Panc1 (cell line): ENCODE results near the gene DCAKD. TPM values are rescaled to one million over a fixed set of nuclear protein-coding genes. Genes with fewer than 3 reads are reported as not detected.

Source experiments
- ATAC-seq: fragments of 200-7000 bp; cut with Tn5 transposase; 2 replicates; pipeline ENCODE4 v1.9.1; 2020; ENCODE audit warnings: mild to moderate bottlenecking, moderate library complexity
- BruUV-seq: library from RNA; stranded (reverse); fragments of 400-500 nt; replicated peaks from 2 replicates; lab custom pipeline; 2021; lab: Mats Ljungman, UMichigan
- CTCF ChIA-PET: fragments of 300-600 bp; sonication (Branson Sonifier 250); formaldehyde crosslinking; loops from one replicate; lab custom pipeline; 2022; ENCODE audit warnings: antibody characterized with exemption; lab: Charles Lee
- POLR2A ChIA-PET: fragments of 300-600 bp; sonication (Branson Sonifier 250); formaldehyde crosslinking; loops from one replicate; lab custom pipeline; 2022; ENCODE audit warnings: antibody characterized with exemption; lab: Charles Lee
- DNase-seq: peaks from one replicate; pipeline ENCODE4 v3.0.0-alpha.2; 2010; ENCODE audit warnings: low read depth, low spot score
- H3K27ac ChIP-seq: 2 replicates; pipeline ENCODE4 v1.5.1; 2011; ENCODE audit warnings: mild to moderate bottlenecking, low read length, inconsistent platforms
- H3K27me3 ChIP-seq: fragments of 200-500 bp; sonication (Bioruptor generic); 2 replicates; pipeline ENCODE4 v1.6.0; 2014; ENCODE audit warnings: low read length, inconsistent platforms; ENCODE audit not compliant: control insufficient read depth, insufficient read depth
- H3K36me3 ChIP-seq: fragments of 200-500 bp; sonication (Bioruptor generic); 2 replicates; pipeline ENCODE4 v1.5.1; 2014; ENCODE audit warnings: inconsistent platforms, mild to moderate bottlenecking, low read length, moderate library complexity; ENCODE audit not compliant: control insufficient read depth, insufficient read depth
- H3K4me1 ChIP-seq: 2 replicates; pipeline ENCODE4 v1.5.1; 2011; ENCODE audit warnings: inconsistent platforms, mild to moderate bottlenecking, low read length, moderate library complexity; ENCODE audit not compliant: control insufficient read depth, insufficient read depth
- H3K4me3 ChIP-seq, 2 experiments: 2 replicates each; pipeline ENCODE4 v1.5.1; 2011 to 2012; ENCODE audit warnings: low read depth in 2 of 2, low read length in 2 of 2, mild to moderate bottlenecking in 2 of 2, inconsistent platforms in 1 of 2, moderate library complexity in 1 of 2
- H3K9me3 ChIP-seq: fragments of 200-500 bp; sonication (Bioruptor generic); 2 replicates; pipeline ENCODE4 v1.5.1; 2014; ENCODE audit warnings: low read depth, mild to moderate bottlenecking, inconsistent platforms, low read length, moderate library complexity; ENCODE audit not compliant: control insufficient read depth, insufficient read depth
- POLR2AphosphoS5 ChIP-seq: IDR thresholded peaks from 2 replicates; pipeline ENCODE4 v1.6.1; 2012; ENCODE audit warnings: mild to moderate bottlenecking, low read depth, low read length, moderate library complexity
- SIN3A ChIP-seq: IDR thresholded peaks from 2 replicates; pipeline ENCODE4 v1.6.1; 2012; ENCODE audit warnings: low read depth, mild to moderate bottlenecking, low read length, moderate library complexity, borderline replicate concordance; ENCODE audit not compliant: insufficient read depth
- TCF7L2 ChIP-seq: IDR thresholded peaks from 2 replicates; pipeline ENCODE4 v1.6.1; 2011; ENCODE audit warnings: mild to moderate bottlenecking, low read depth, low read length, inconsistent platforms
- in situ Hi-C: cut with HindIII; loops from 2 replicates; pipeline ENCODE4 v1.10.0; 2016; ENCODE audit warnings: low sequenced_read_pairs, low pct_unique_long_range_greater_than_20kb
- intact Hi-C: fragments of 100-400 bp; cut with micrococcal nuclease; formaldehyde crosslinking; loops from one replicate; pipeline ENCODE4 v1.10.0; 2022; ENCODE audit not compliant: unreplicated experiment
- total RNA-seq: library from RNA; stranded (reverse); gene quantifications from one replicate; pipeline ENCODE4 v1.2.1, GENCODE V29; 2021; ENCODE audit not compliant: unreplicated experiment
- TF ChIP-seq, protein P1 (sequence below), 2 experiments: IDR thresholded peaks; 2 replicates each; pipeline ENCODE4 v1.6.1; 2011 to 2012; ENCODE audit warnings: low read depth in 2 of 2, control low read depth in 1 of 2, low read length in 1 of 2, mild to moderate bottlenecking in 1 of 2, moderate library complexity in 1 of 2; ENCODE audit not compliant: insufficient read depth in 1 of 2
- TF ChIP-seq, protein P2 (sequence below): fragments of 450-650 bp; IDR thresholded peaks from 2 replicates; pipeline ENCODE4 v1.5.1; 2017; ENCODE audit warnings: mild to moderate bottlenecking

The DCAKD gene
- total RNA-seq, 1 experiment from 2014 or later: 24.3 TPM

DNA sequence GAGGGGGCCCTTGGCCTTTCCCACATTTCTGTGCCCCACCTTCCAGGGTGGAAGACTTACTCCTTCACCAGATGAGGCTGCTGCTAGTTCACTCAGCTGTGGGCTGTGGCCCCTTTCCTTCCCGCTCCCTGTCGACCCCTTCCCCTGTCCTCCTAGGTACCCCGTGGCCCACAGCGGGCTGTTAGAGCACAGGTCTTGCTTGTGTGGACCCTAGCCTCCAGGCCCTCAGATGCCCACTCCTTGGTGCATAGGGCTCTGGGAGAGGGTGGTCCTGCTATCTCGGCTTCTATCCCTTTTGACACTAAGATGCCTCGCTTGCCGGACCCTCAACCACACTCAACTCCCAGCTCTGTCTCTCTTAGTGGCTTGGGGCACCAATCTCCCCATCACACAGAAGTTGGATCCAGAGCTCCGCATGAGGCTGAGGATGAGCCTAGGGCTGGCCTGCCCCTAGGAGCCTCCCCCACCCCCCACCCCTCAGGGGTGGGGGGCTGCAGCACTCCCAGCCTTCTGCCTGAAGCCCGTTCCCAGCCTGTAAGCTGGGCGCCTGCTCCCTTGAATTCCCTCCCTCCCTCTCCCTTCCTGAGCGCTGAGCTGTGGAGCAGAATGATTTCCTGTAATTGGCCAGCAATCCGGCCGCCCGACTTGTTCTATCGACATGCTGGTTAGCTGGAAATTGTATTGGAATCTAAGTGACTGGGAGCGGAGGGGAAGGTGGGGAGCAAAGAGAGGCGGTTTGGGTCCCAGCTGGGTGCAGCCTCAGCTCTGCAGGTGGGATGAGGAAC lies 30.9 kb downstream of the DCAKD start:
- peaks cover 19% of the 10 kb centered on the region for H3K4me1 ChIP-seq
- no peak for DNase-seq
- intact Hi-C loops (no loop called here), in situ Hi-C loops (no loop called here)
- no peaks in the 10 kb centered on the region for H3K27me3 ChIP-seq
- ATAC-seq: no peak
- ChIA-PET CTCF (interaction anchor here (0.6 to 3.5 kb wide), 4 partner anchors 100 to 131 kb away, joined by 3 to 15 read pairs (median 4); no protein-coding TSS in a partner anchor), POLR2A (interaction anchor here (0.6 kb wide), 1 partner anchor 27 kb away, joined by 5 read pairs; no protein-coding TSS in a partner anchor)
- no peak overlapping the region for H3K27ac ChIP-seq
- no peaks in the 10 kb centered on the region for H3K36me3 ChIP-seq
- no peak for TF ChIP-seq POLR2AphosphoS5
- TF ChIP-seq, protein P1, sequence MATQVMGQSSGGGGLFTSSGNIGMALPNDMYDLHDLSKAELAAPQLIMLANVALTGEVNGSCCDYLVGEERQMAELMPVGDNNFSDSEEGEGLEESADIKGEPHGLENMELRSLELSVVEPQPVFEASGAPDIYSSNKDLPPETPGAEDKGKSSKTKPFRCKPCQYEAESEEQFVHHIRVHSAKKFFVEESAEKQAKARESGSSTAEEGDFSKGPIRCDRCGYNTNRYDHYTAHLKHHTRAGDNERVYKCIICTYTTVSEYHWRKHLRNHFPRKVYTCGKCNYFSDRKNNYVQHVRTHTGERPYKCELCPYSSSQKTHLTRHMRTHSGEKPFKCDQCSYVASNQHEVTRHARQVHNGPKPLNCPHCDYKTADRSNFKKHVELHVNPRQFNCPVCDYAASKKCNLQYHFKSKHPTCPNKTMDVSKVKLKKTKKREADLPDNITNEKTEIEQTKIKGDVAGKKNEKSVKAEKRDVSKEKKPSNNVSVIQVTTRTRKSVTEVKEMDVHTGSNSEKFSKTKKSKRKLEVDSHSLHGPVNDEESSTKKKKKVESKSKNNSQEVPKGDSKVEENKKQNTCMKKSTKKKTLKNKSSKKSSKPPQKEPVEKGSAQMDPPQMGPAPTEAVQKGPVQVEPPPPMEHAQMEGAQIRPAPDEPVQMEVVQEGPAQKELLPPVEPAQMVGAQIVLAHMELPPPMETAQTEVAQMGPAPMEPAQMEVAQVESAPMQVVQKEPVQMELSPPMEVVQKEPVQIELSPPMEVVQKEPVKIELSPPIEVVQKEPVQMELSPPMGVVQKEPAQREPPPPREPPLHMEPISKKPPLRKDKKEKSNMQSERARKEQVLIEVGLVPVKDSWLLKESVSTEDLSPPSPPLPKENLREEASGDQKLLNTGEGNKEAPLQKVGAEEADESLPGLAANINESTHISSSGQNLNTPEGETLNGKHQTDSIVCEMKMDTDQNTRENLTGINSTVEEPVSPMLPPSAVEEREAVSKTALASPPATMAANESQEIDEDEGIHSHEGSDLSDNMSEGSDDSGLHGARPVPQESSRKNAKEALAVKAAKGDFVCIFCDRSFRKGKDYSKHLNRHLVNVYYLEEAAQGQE (IDR thresholded peaks at IDR 0.05; ENCODE audit: insufficient read depth in 1 of 2, low read depth in 2 of 2, low read length in 1 of 2): no peak
- TF ChIP-seq TCF7L2: no peak
- TF ChIP-seq SIN3A: no peak
- TF ChIP-seq, protein P2, sequence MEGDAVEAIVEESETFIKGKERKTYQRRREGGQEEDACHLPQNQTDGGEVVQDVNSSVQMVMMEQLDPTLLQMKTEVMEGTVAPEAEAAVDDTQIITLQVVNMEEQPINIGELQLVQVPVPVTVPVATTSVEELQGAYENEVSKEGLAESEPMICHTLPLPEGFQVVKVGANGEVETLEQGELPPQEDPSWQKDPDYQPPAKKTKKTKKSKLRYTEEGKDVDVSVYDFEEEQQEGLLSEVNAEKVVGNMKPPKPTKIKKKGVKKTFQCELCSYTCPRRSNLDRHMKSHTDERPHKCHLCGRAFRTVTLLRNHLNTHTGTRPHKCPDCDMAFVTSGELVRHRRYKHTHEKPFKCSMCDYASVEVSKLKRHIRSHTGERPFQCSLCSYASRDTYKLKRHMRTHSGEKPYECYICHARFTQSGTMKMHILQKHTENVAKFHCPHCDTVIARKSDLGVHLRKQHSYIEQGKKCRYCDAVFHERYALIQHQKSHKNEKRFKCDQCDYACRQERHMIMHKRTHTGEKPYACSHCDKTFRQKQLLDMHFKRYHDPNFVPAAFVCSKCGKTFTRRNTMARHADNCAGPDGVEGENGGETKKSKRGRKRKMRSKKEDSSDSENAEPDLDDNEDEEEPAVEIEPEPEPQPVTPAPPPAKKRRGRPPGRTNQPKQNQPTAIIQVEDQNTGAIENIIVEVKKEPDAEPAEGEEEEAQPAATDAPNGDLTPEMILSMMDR: no peak
- BruUV-seq: no TSS peak
- no peak overlapping the region for H3K4me3 ChIP-seq
- H3K9me3 ChIP-seq: no peaks in the 10 kb centered on the region

DNA sequence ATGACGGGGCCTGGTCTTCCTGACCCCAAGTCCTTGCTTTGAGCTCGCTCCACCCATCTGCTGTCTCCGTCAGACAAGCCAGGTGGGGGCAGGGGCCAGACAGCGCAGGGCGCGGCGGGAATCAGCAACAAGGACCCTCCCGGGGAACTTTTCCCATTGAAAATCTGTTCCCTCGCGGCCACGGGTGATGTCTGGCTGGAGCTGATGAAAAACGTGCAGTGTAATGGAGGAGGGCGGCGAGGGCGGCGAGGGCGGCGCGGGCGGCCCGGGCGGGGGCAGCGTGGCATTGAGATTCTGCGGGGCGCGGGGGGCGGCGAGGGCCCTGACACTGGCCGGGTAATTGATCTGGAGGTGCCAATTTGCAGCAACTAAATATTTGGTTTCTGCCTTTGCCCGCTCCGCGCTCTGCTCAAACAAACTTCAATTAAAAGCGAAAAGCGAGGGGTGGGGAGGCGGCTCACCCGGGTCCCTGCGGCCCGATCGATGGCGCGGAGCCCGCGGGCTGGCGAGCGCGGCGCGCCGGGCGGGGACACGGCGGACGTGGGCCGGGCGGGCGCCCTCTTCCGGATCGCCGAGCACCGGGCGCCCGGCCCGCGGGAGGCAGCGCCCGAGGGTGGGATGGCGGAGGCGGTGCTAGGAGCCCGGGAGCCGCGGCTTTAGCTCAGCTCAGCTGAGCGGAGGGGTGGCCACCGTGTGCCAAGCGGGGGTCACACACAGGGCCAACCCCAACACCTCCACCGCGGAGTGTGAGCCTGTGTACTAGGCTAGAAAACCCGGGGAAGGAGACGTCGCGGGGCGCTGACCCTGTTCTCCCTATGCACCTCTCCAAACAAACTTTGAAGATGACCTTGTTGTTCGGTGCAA lies 32.4 kb downstream of the DCAKD start:
- peak; percentile 73 for ATAC-seq

More for the DNA sequence above, 32.4 kb downstream of the DCAKD start:
- in situ Hi-C loops: no loop called here
- H3K9me3 ChIP-seq: no peaks in the 10 kb centered on the region
- intact Hi-C loops: no loop called here
- H3K4me3 ChIP-seq: peak overlapping the region; percentile 38 to 46
- peak overlapping the region; percentile 57 for H3K27ac ChIP-seq
- ChIA-PET CTCF (interaction anchor here (0.7 to 3.5 kb wide), 2 partner anchors 13 to 98 kb away, joined by 6 to 15 read pairs; no protein-coding TSS in a partner anchor), POLR2A (no interaction called here)
- H3K4me1 ChIP-seq: peaks cover 19% of the 10 kb centered on the region
- no peaks in the 10 kb centered on the region for H3K27me3 ChIP-seq
- no TSS peak for BruUV-seq
- H3K36me3 ChIP-seq: no peaks in the 10 kb centered on the region
- no peak for DNase-seq
- TF ChIP-seq POLR2AphosphoS5 (no peak), SIN3A (no peak), TCF7L2 (no peak)
- TF ChIP-seq, protein P2: peak; percentile 82
- TF ChIP-seq, protein P1 (IDR thresholded peaks at IDR 0.05; ENCODE audit: insufficient read depth in 1 of 2, low read depth in 2 of 2, low read length in 1 of 2): no peak
